Measurements from ENCODE around the gene SCN2A. TPM values are rescaled to one million over a fixed set of nuclear protein-coding genes. Genes with fewer than 3 reads are reported as not detected.

Gene SCN2A
- total and polyA plus RNA-seq, 2 donors (not counting 3 experiments of a cell fraction or from before 2014, with no cell fraction given) = not detected

DNA sequence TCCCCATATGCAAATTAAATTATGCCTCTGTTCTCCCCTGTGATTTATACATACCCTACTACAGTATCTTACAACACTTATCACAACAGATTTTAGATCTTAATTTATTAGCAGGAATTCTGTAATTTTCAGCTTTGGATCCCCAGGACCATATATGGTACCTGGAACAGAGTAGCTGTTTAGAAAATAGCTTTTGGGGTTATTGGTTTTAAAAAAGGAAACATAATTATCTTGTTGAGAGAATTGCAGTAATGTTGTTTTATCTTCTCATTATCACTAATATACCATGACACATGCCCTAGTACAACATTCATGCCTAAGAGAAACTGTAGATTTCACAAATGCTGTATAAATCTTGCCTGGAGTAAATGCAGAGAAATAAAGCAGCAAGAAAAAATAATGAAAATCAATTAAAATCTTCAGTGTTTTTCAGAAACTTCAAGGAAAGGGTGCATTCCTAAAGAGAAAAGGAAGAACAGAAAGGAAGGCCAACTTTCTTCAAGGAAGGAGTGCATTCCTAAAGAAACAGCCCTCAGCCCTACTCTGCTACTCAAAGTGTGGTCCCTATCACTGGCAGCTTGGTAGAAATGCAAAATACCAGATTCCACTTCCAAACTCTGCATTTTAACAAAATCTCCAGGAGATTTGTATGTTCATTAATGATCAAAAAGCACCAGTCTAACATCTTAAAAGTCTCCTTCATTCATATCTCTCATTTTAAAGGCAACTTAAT, 193.2 kb downstream of the SCN2A start:
- no peak overlapping the region for H3K4me2 ChIP-seq (ENCODE audit: insufficient read depth, low read length)
- intact Hi-C loops (cut with micrococcal nuclease) = no loop called here
- no TSS peak for BruUV-seq (replicated peaks)
- H3K27ac ChIP-seq (ENCODE audit: insufficient read depth, low read depth, low read length) = no peak overlapping the region
- no peak overlapping the region for H2AFZ ChIP-seq (ENCODE audit: low read depth, low read length)
- no peak for TF ChIP-seq MYC (IDR thresholded peaks at IDR 0.05; ENCODE audit: low read depth, low read length)
- no peak for TF ChIP-seq POLR2AphosphoS5 (IDR thresholded peaks at IDR 0.05; ENCODE audit: insufficient read depth, low read depth, low read length)
- no peak for TF ChIP-seq POLR2A (IDR thresholded peaks at IDR 0.05; ENCODE audit: low read depth, low read length)
- TF ChIP-seq FOS (IDR thresholded peaks at IDR 0.05; ENCODE audit: borderline replicate concordance, insufficient read depth, low read length) = no peak
- TF ChIP-seq CTCF (IDR thresholded peaks at IDR 0.05; ENCODE audit: extremely low read depth in 1 of 2, insufficient read depth in 1 of 2, low read depth in 1 of 2, low read length in 2 of 2) = no peak
- TF ChIP-seq, protein P1, sequence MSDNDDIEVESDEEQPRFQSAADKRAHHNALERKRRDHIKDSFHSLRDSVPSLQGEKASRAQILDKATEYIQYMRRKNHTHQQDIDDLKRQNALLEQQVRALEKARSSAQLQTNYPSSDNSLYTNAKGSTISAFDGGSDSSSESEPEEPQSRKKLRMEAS (IDR thresholded peaks at IDR 0.05; ENCODE audit: insufficient read depth, insufficient read length) = no peak
- H3K9ac ChIP-seq (replicated peaks; ENCODE audit: extremely low read depth, insufficient read depth, low read length) = no peak overlapping the region
- H3K36me3 ChIP-seq (ENCODE audit: control insufficient read depth in 2 of 2, extremely low read depth in 1 of 2, insufficient read depth in 2 of 2, low read length in 2 of 2) = no peaks in the 10 kb centered on the region
- POLR2A ChIA-PET = no interaction called here
- H3K27me3 ChIP-seq (ENCODE audit: control insufficient read depth in 2 of 2, insufficient read depth in 2 of 2, low read length in 2 of 2) = no peaks in the 10 kb centered on the region
- CTCF ChIA-PET = interaction anchor here (1.9 kb wide), 1 partner anchor 442 kb away, joined by 4 read pairs; no protein-coding TSS in a partner anchor
- H3K9me3 ChIP-seq (replicated peaks; ENCODE audit: control insufficient read depth, insufficient read depth, low read length) = no peaks in the 10 kb centered on the region
- FAIRE-seq (no peak), DNase-seq (ENCODE audit: low read depth, low spot score) (no peak)
- H4K20me1 ChIP-seq (replicated peaks; ENCODE audit: control insufficient read depth, extremely low read depth, insufficient read depth, low read length) = no peaks in the 10 kb centered on the region
- H3K9me1 ChIP-seq (replicated peaks; ENCODE audit: control insufficient read depth, extremely low read depth, insufficient read depth, low read length) = no peaks in the 10 kb centered on the region
- H3K4me1 ChIP-seq (ENCODE audit: control insufficient read depth, extremely low read depth, insufficient read depth, low read length) = no peaks in the 10 kb centered on the region
- H3K79me2 ChIP-seq (ENCODE audit: control insufficient read depth, insufficient read depth, low read length) = no peaks in the 10 kb centered on the region
- dilution Hi-C loops (cut with MboI; ENCODE audit: extremely low pct_ligation_motif_present, low sequenced_read_pairs) = no loop called here
- no peak overlapping the region for H3K4me3 ChIP-seq (replicated peaks in 1 of 3; ENCODE audit: insufficient read depth in 1 of 3, low read depth in 1 of 3, low read length in 3 of 3)
